Measurements from ENCODE around the gene PLEKHH3. TPM values are rescaled to one million over a fixed set of nuclear protein-coding genes. Genes with fewer than 3 reads are reported as not detected.

The PLEKHH3 gene
- polyA plus RNA-seq, 1 donor (not counting 4 experiments of a cell fraction or from before 2014, with no cell fraction given), result 4.9 TPM

DNA sequence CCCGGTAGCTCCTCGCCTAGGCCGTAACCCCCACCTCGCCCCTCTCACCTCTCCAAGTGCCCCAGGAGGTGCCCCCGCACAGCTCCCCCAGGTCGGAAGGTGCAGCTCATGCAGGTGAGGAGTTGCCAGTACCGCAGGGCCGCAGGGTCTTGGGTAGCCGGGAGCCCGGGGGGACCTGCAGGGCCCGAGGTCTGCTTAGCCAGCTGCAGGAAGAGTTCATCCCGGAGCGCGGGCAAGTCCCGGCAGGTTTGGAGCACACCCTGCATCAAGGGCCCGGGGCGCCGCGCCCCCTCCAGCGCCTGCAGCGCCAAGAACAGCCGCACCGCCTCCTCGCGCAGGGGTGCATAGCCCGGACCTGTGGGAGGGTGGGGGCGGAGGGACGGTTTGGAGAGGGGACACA, 4.8 kb downstream of the PLEKHH3 start:
- Histone ChIP-seq H3K4me3 (ENCODE audit: control insufficient read depth in 2 of 3, extremely low read depth in 1 of 3, insufficient read depth in 2 of 3, low read depth in 1 of 3, low read length in 3 of 3) (peak overlapping the region in 2 of 3 experiments; percentile 12 to 57), H3K79me2 (ENCODE audit: control insufficient read depth, insufficient read depth, low read length) (peaks cover 16% of the 10 kb centered on the region), H3K4me2 (ENCODE audit: control insufficient read depth, extremely low read depth, insufficient read depth, low read depth, low read length) (peak overlapping the region; percentile 69), H3K9me3 (ENCODE audit: control insufficient read depth, low read depth, low read length) (no peaks in the 10 kb centered on the region), H3K9ac (ENCODE audit: control insufficient read depth, extremely low read depth, insufficient read depth, low read length) (no peak overlapping the region), H4K20me1 (ENCODE audit: control insufficient read depth, extremely low read depth, insufficient read depth, low read length) (peaks cover 8% of the 10 kb centered on the region), H2AFZ (ENCODE audit: control insufficient read depth, low read length) (no peak overlapping the region), H3K36me3 (ENCODE audit: control insufficient read depth in 2 of 2, extremely low read depth in 1 of 2, insufficient read depth in 2 of 2, low read length in 2 of 2) (peaks cover 28% of the 10 kb centered on the region in 2 experiments), H3K9me1 (ENCODE audit: control insufficient read depth, extremely low read depth, insufficient read depth, low read length) (peaks cover 4% of the 10 kb centered on the region), H3K4me1 (ENCODE audit: control insufficient read depth, extremely low read depth, insufficient read depth, low read length) (peaks cover 60% of the 10 kb centered on the region), H3K27ac (ENCODE audit: control insufficient read depth, insufficient read depth, low read length) (no peak overlapping the region), H3K27me3 (ENCODE audit: control insufficient read depth, extremely low read depth, insufficient read depth, low read length) (no peaks in the 10 kb centered on the region)
- no peak for TF ChIP-seq EZH2 (IDR thresholded peaks at IDR 0.05; ENCODE audit: low read length)
- TF ChIP-seq CTCF (optimal IDR thresholded peaks at IDR 0.05 in 1 of 3, IDR thresholded peaks at IDR 0.05 in 1 of 3, conservative IDR thresholded peaks at IDR 0.05 in 1 of 3; ENCODE audit: extremely low read depth in 1 of 3, insufficient read depth in 2 of 3, low read length in 3 of 3), result no peak
- dilution Hi-C loops (cut with MboI; ENCODE audit: extremely low pct_ligation_motif_present, low sequenced_read_pairs), result no loop called here
- FAIRE-seq, result no peak
- DNase-seq (ENCODE audit: low read depth, low spot score), result no peak

GRCh38 chr17:42670789-42671657, 5.8 kb downstream of the PLEKHH3 start:
- no peak overlapping the region for H3K9ac ChIP-seq (ENCODE audit: control insufficient read depth, extremely low read depth, insufficient read depth, low read length)
- H3K9me3 ChIP-seq (ENCODE audit: control insufficient read depth, low read depth, low read length), result no peaks in the 10 kb centered on the region
- H3K79me2 ChIP-seq (ENCODE audit: control insufficient read depth, insufficient read depth, low read length), result peaks cover 9% of the 10 kb centered on the region
- no peak for DNase-seq (ENCODE audit: low read depth, low spot score)
- H3K9me1 ChIP-seq (ENCODE audit: control insufficient read depth, extremely low read depth, insufficient read depth, low read length), result peaks cover 4% of the 10 kb centered on the region
- no peak for FAIRE-seq
- H3K27me3 ChIP-seq (ENCODE audit: control insufficient read depth, extremely low read depth, insufficient read depth, low read length), result no peaks in the 10 kb centered on the region
- peak overlapping the region; percentile 69 for H3K4me2 ChIP-seq (ENCODE audit: control insufficient read depth, extremely low read depth, insufficient read depth, low read depth, low read length)
- no peak overlapping the region for H3K27ac ChIP-seq (ENCODE audit: control insufficient read depth, insufficient read depth, low read length)
- dilution Hi-C loops (cut with MboI; ENCODE audit: extremely low pct_ligation_motif_present, low sequenced_read_pairs), result no loop called here
- H3K4me1 ChIP-seq (ENCODE audit: control insufficient read depth, extremely low read depth, insufficient read depth, low read length), result peaks cover 62% of the 10 kb centered on the region
- TF ChIP-seq EZH2 (IDR thresholded peaks at IDR 0.05; ENCODE audit: low read length) (no peak), CTCF (optimal IDR thresholded peaks at IDR 0.05 in 1 of 3, IDR thresholded peaks at IDR 0.05 in 1 of 3, conservative IDR thresholded peaks at IDR 0.05 in 1 of 3; ENCODE audit: extremely low read depth in 1 of 3, insufficient read depth in 2 of 3, low read length in 3 of 3) (no peak)
- peaks cover 31 to 35% of the 10 kb centered on the region in 2 experiments for H3K36me3 ChIP-seq (ENCODE audit: control insufficient read depth in 2 of 2, extremely low read depth in 1 of 2, insufficient read depth in 2 of 2, low read length in 2 of 2)
- peaks cover 8% of the 10 kb centered on the region for H4K20me1 ChIP-seq (ENCODE audit: control insufficient read depth, extremely low read depth, insufficient read depth, low read length)
- no peak overlapping the region for H2AFZ ChIP-seq (ENCODE audit: control insufficient read depth, low read length)
- H3K4me3 ChIP-seq (ENCODE audit: control insufficient read depth in 2 of 3, extremely low read depth in 1 of 3, insufficient read depth in 2 of 3, low read depth in 1 of 3, low read length in 3 of 3), result no peak overlapping the region
